Right hindlimb (tissue), 1 donor: ENCODE data around the gene PRKCE.

Experiments
- DNase-seq: peaks from one replicate; pipeline ENCODE4 v3.0.0-alpha.2; 2018

PRKCE gene

GRCh38 chr2:45979065-45979464 is 327.6 kb downstream of the PRKCE start:
- DNase-seq, result no peak

GRCh38 chr2:45980161-45980865 is 328.8 kb downstream of the PRKCE start:
- no peak for DNase-seq

- DNase-seq, result no peak
These were observed 330.0 kb downstream of the PRKCE start for GRCh38 chr2:45981384-45981930.

GRCh38 chr2:45982096-45982495 is 330.6 kb downstream of the PRKCE start:
- DNase-seq, result no peak

- no peak for DNase-seq
These were observed 331.7 kb downstream of the PRKCE start for GRCh38 chr2:45983213-45983612.

GRCh38 chr2:45984366-45984765 is 332.9 kb downstream of the PRKCE start:
- DNase-seq, result no peak

GRCh38 chr2:45984896-45985473 is 333.5 kb downstream of the PRKCE start:
- DNase-seq, result no peak

- DNase-seq, result no peak
These were observed 335.0 kb downstream of the PRKCE start for GRCh38 chr2:45986509-45986908.

GRCh38 chr2:45987856-45988255 is 336.4 kb downstream of the PRKCE start:
- DNase-seq, result no peak

- no peak for DNase-seq
These were observed 337.4 kb downstream of the PRKCE start for GRCh38 chr2:45988879-45989278.

- no peak for DNase-seq
These were observed 338.7 kb downstream of the PRKCE start for GRCh38 chr2:45990131-45990530.

- DNase-seq, result no peak
These were observed 340.7 kb downstream of the PRKCE start for GRCh38 chr2:45992021-45992740.

- DNase-seq, result no peak
These were observed 341.4 kb downstream of the PRKCE start for GRCh38 chr2:45992741-45993475.

- DNase-seq, result peak; percentile 55
These were observed 342.1 kb downstream of the PRKCE start for GRCh38 chr2:45993476-45993991.

GRCh38 chr2:45994060-45994459 is 342.6 kb downstream of the PRKCE start:
- DNase-seq, result no peak

- DNase-seq, result no peak
These were observed 349.2 kb downstream of the PRKCE start for GRCh38 chr2:46000660-46001059.

GRCh38 chr2:46001290-46001689 is 349.8 kb downstream of the PRKCE start:
- DNase-seq, result no peak

- DNase-seq, result no peak
These were observed 350.4 kb downstream of the PRKCE start for GRCh38 chr2:46001741-46002506.

- DNase-seq, result no peak
These were observed 351.0 kb downstream of the PRKCE start for GRCh38 chr2:46002507-46002883.

- DNase-seq, result no peak
These were observed 351.5 kb downstream of the PRKCE start for GRCh38 chr2:46002947-46003346.

GRCh38 chr2:46003903-46004473 is 352.5 kb downstream of the PRKCE start:
- DNase-seq, result no peak
